ENCODE measurements around the gene ETFA. TPM values are rescaled to one million over a fixed set of nuclear protein-coding genes. Genes with fewer than 3 reads are reported as not detected.
"Not testable (repeated sequence)": the region's sequence is repeated elsewhere in the genome, so short reads cannot be mapped to it uniquely, and the experiment has no call there.

Gene ETFA
- polyA plus RNA-seq, 6 donors from 2014 or later = 88.5 to 115 (median 105) TPM

- Mint-ChIP-seq H3K36me3 (peaks cover 0 to 4% of the 10 kb centered on the region in 2 donors), H3K4me3 (peak overlapping the region in 1 of 8 donors; percentile 58), H3K9me3 (no peaks in the 10 kb centered on the region), H3K27ac (peak overlapping the region in 2 of 6 donors; percentile 2 to 91), H3K4me1 (no peaks in the 10 kb centered on the region), H3K27me3 (peaks cover 41 to 55% (median 45%) of the 10 kb centered on the region in 3 donors)
- DNase-seq = no peak
- ATAC-seq (ENCODE audit: low read depth in 2 of 2) = no peak
Measured at GRCh38 chr15:76328106-76328696, 16.9 kb upstream of the ETFA start.

- DNase-seq (no peak), ATAC-seq (ENCODE audit: low read depth in 2 of 2) (no peak)
- no peaks in the 10 kb centered on the region for H3K9me3 Mint-ChIP-seq
- no peaks in the 10 kb centered on the region for H3K4me1 Mint-ChIP-seq
- H3K27ac Mint-ChIP-seq = peak overlapping the region in 2 of 6 donors; percentile 2 to 91
- H3K4me3 Mint-ChIP-seq = peak overlapping the region in 1 of 8 donors; percentile 58
- H3K27me3 Mint-ChIP-seq = peaks cover 40 to 48% (median 45%) of the 10 kb centered on the region in 3 donors
- peaks cover 0 to 4% of the 10 kb centered on the region in 2 donors for H3K36me3 Mint-ChIP-seq
Measured at GRCh38 chr15:76327191-76328105, 16.2 kb upstream of the ETFA start.

GRCh38 chr15:76325704-76326103, 14.4 kb upstream of the ETFA start:
- peaks cover 46 to 53% (median 46%) of the 10 kb centered on the region in 3 donors for H3K27me3 Mint-ChIP-seq
- H3K4me1 Mint-ChIP-seq = no peaks in the 10 kb centered on the region
- H3K4me3 Mint-ChIP-seq = no peak overlapping the region
- no peaks in the 10 kb centered on the region for H3K9me3 Mint-ChIP-seq
- no peak for ATAC-seq (ENCODE audit: low read depth in 2 of 2)
- no peak overlapping the region for H3K27ac Mint-ChIP-seq
- peaks cover 0 to 4% of the 10 kb centered on the region in 2 donors for H3K36me3 Mint-ChIP-seq
- DNase-seq = no peak

- H3K27me3 Mint-ChIP-seq = peaks cover 32 to 55% (median 41%) of the 10 kb centered on the region in 3 donors
- ATAC-seq (ENCODE audit: low read depth in 2 of 2) = no peak
- H3K27ac Mint-ChIP-seq = no peak overlapping the region
- no peaks in the 10 kb centered on the region for H3K4me1 Mint-ChIP-seq
- DNase-seq = no peak
- H3K9me3 Mint-ChIP-seq = no peaks in the 10 kb centered on the region
- peaks cover 0 to 4% of the 10 kb centered on the region in 2 donors for H3K36me3 Mint-ChIP-seq
- no peak overlapping the region for H3K4me3 Mint-ChIP-seq
Measured at GRCh38 chr15:76324066-76324465, 12.8 kb upstream of the ETFA start.

GRCh38 chr15:76321602-76322001, 10.3 kb upstream of the ETFA start:
- H3K27ac Mint-ChIP-seq = no peak overlapping the region
- DNase-seq (no peak), ATAC-seq (ENCODE audit: low read depth in 2 of 2) (no peak)
- no peaks in the 10 kb centered on the region for H3K4me1 Mint-ChIP-seq
- no peak overlapping the region for H3K4me3 Mint-ChIP-seq
- H3K27me3 Mint-ChIP-seq = peaks cover 17 to 50% (median 25%) of the 10 kb centered on the region in 3 donors
- H3K9me3 Mint-ChIP-seq = no peaks in the 10 kb centered on the region
- H3K36me3 Mint-ChIP-seq = no peaks in the 10 kb centered on the region

- ATAC-seq (ENCODE audit: low read depth in 2 of 2) (no peak), DNase-seq (no peak)
- H3K9me3 Mint-ChIP-seq = no peaks in the 10 kb centered on the region
- H3K27me3 Mint-ChIP-seq = peaks cover 15 to 50% (median 25%) of the 10 kb centered on the region in 3 donors
- no peaks in the 10 kb centered on the region for H3K4me1 Mint-ChIP-seq
- H3K4me3 Mint-ChIP-seq = no peak overlapping the region
- no peaks in the 10 kb centered on the region for H3K36me3 Mint-ChIP-seq
- H3K27ac Mint-ChIP-seq = no peak overlapping the region
Measured at GRCh38 chr15:76321171-76321570, 9.9 kb upstream of the ETFA start.

- no peak for ATAC-seq (ENCODE audit: low read depth in 2 of 2)
- H3K27ac Mint-ChIP-seq = no peak overlapping the region
- H3K27me3 Mint-ChIP-seq = peaks cover 16 to 50% (median 25%) of the 10 kb centered on the region in 3 donors
Measured at GRCh38 chr15:76320012-76320411, 8.7 kb upstream of the ETFA start.

GRCh38 chr15:76313731-76314130, 2.5 kb upstream of the ETFA start:
- H3K4me3 Mint-ChIP-seq = peak overlapping the region in 3 of 8 donors; percentile 7 to 88 (median 12)
- H3K27ac Mint-ChIP-seq = no peak overlapping the region
- DNase-seq (no peak), ATAC-seq (ENCODE audit: low read depth in 2 of 2) (no peak)
- H3K4me1 Mint-ChIP-seq = peaks cover 10 to 28% (median 16%) of the 10 kb centered on the region in 3 donors
- H3K27me3 Mint-ChIP-seq = peaks cover 0 to 5% (median 5%) of the 10 kb centered on the region in 3 donors
- no peaks in the 10 kb centered on the region for H3K36me3 Mint-ChIP-seq
- no peaks in the 10 kb centered on the region for H3K9me3 Mint-ChIP-seq

More at GRCh38 chr15:76320012-76320411, 8.7 kb upstream of the ETFA start:
- Mint-ChIP-seq H3K4me3 (no peak overlapping the region), H3K9me3 (no peaks in the 10 kb centered on the region), H3K4me1 (no peaks in the 10 kb centered on the region), H3K36me3 (no peaks in the 10 kb centered on the region)
- no peak for DNase-seq

GRCh38 chr15:76313175-76313567, 1.9 kb upstream of the ETFA start:
- DNase-seq; H3K27ac Mint-ChIP-seq; H3K9me3 Mint-ChIP-seq; H3K27me3 Mint-ChIP-seq; H3K36me3 Mint-ChIP-seq; ATAC-seq (ENCODE audit: low read depth in 2 of 2): not testable (repeated sequence)
- peak overlapping the region; percentile 12 to 91 (median 79) for H3K4me3 Mint-ChIP-seq
- H3K4me1 Mint-ChIP-seq = peaks cover 11 to 28% (median 16%) of the 10 kb centered on the region in 3 donors

- Mint-ChIP-seq H3K4me3 (peak overlapping the region; percentile 72 to 93 (median 88)), H3K4me1 (peaks cover 11 to 28% (median 16%) of the 10 kb centered on the region in 3 donors), H3K36me3 (no peaks in the 10 kb centered on the region), H3K9me3 (no peaks in the 10 kb centered on the region), H3K27ac (peak overlapping the region in 4 of 6 donors; percentile 16 to 93 (median 66)), H3K27me3 (peaks cover 0 to 5% (median 0%) of the 10 kb centered on the region in 3 donors)
- ATAC-seq (ENCODE audit: low read depth in 2 of 2) (no peak), DNase-seq (no peak)
Measured at GRCh38 chr15:76312540-76313174, 1.4 kb upstream of the ETFA start.

- DNase-seq (no peak), ATAC-seq (ENCODE audit: low read depth in 2 of 2) (peak; percentile 3 to 8)
- peak overlapping the region in 5 of 6 donors; percentile 53 to 92 (median 81) for H3K27ac Mint-ChIP-seq
- peaks cover 13 to 35% (median 20%) of the 10 kb centered on the region in 3 donors for H3K4me1 Mint-ChIP-seq
- H3K4me3 Mint-ChIP-seq = peak overlapping the region; percentile 84 to 94 (median 92)
- H3K27me3 Mint-ChIP-seq = peaks cover 0 to 5% (median 0%) of the 10 kb centered on the region in 3 donors
- no peaks in the 10 kb centered on the region for H3K36me3 Mint-ChIP-seq
- no peaks in the 10 kb centered on the region for H3K9me3 Mint-ChIP-seq
Measured at GRCh38 chr15:76310475-76311099, 682 bp downstream of the ETFA start.

- no peak for ATAC-seq (ENCODE audit: low read depth in 2 of 2)
- peaks cover 0 to 5% of the 10 kb centered on the region in 2 donors for H3K36me3 Mint-ChIP-seq
- H3K9me3 Mint-ChIP-seq = peaks cover 0 to 5% (median 0%) of the 10 kb centered on the region in 7 donors
- peak overlapping the region in 1 of 6 donors; percentile 86 for H3K27ac Mint-ChIP-seq
- no peaks in the 10 kb centered on the region for H3K27me3 Mint-ChIP-seq
- H3K4me3 Mint-ChIP-seq = peak overlapping the region; percentile 30 to 94 (median 90)
- DNase-seq = no peak
- H3K4me1 Mint-ChIP-seq = peaks cover 21 to 40% (median 23%) of the 10 kb centered on the region in 3 donors
Measured at GRCh38 chr15:76309601-76310330, 1.5 kb downstream of the ETFA start.
